ENCODE data around the gene BLOC1S5.
A peak's percentile ranks its signal among the peaks of the same experiment; 100 is the strongest.

The BLOC1S5 gene

GRCh38 chr6:8105791-8106190, 41.6 kb upstream of the BLOC1S5 start:
- TF ChIP-seq CTCF (IDR thresholded peaks at IDR 0.05; ENCODE audit: low read depth, low read length), result no peak
- no peak for DNase-seq (ENCODE audit: extremely low read depth, low read depth)

- no peak for DNase-seq (ENCODE audit: extremely low read depth, low read depth)
- TF ChIP-seq CTCF (IDR thresholded peaks at IDR 0.05; ENCODE audit: low read depth, low read length), result no peak
Observed at GRCh38 chr6:8103726-8104125, 39.5 kb upstream of the BLOC1S5 start.

- TF ChIP-seq CTCF (IDR thresholded peaks at IDR 0.05; ENCODE audit: low read depth, low read length), result no peak; the same call in 1 of the 2 replicates
- DNase-seq (ENCODE audit: extremely low read depth, low read depth), result peak; percentile 75
Observed at GRCh38 chr6:8102122-8102958, 38.2 kb upstream of the BLOC1S5 start, which contains the start of gene EEF1E1. Gene EEF1E1, minus strand, starts transcription at chr6:8102548. Its CDS starts 27 bp downstream, at chr6:8102521.

- TF ChIP-seq CTCF (IDR thresholded peaks at IDR 0.05; ENCODE audit: low read depth, low read length), result no peak
- no peak for DNase-seq (ENCODE audit: extremely low read depth, low read depth)
Observed at GRCh38 chr6:8100159-8100854, 36.1 kb upstream of the BLOC1S5 start.

GRCh38 chr6:8090650-8091049, 26.5 kb upstream of the BLOC1S5 start:
- no peak for TF ChIP-seq CTCF (IDR thresholded peaks at IDR 0.05; ENCODE audit: low read depth, low read length)
- DNase-seq (ENCODE audit: extremely low read depth, low read depth), result no peak

- DNase-seq (ENCODE audit: extremely low read depth, low read depth), result no peak
- TF ChIP-seq CTCF (IDR thresholded peaks at IDR 0.05; ENCODE audit: low read depth, low read length), result no peak
Observed at GRCh38 chr6:8088886-8089285, 24.7 kb upstream of the BLOC1S5 start.

Measured in AG09319 (cell line).